H9 (cell line): ENCODE measurements around the gene POFUT1. TPM values are rescaled to one million over a fixed set of nuclear protein-coding genes. Genes with fewer than 3 reads are reported as not detected.

Experiments
- DNase-seq: peaks from one replicate; pipeline ENCODE4 v3.0.0-alpha.2; 2017
- H2AFZ ChIP-seq: one replicate; pipeline ENCODE4 v1.6.1; 2013; ENCODE audit warnings: mild to moderate bottlenecking, low read length, control low read depth, moderate library complexity
- H2AK5ac ChIP-seq: 2 replicates; pipeline ENCODE4 v1.6.1; 2013; ENCODE audit warnings: low read length, control low read depth, mixed read lengths; ENCODE audit not compliant: insufficient read length
- H2BK120ac ChIP-seq: one replicate; pipeline ENCODE4 v1.6.1; 2013; ENCODE audit warnings: low read depth, mild to moderate bottlenecking, low read length, control low read depth, inconsistent platforms; ENCODE audit not compliant: poor library complexity, severe bottlenecking
- H2BK12ac ChIP-seq: 2 replicates; pipeline ENCODE4 v1.6.1; 2013; ENCODE audit warnings: low read length, control low read depth, mixed read lengths, low read depth; ENCODE audit not compliant: insufficient read length
- H2BK15ac ChIP-seq: 2 replicates; pipeline ENCODE4 v1.6.1; 2013; ENCODE audit warnings: low read depth, low read length, control low read depth
- H2BK20ac ChIP-seq: one replicate; pipeline ENCODE4 v1.6.1; 2013; ENCODE audit warnings: low read depth, mild to moderate bottlenecking, low read length, control low read depth, inconsistent platforms; ENCODE audit not compliant: poor library complexity, severe bottlenecking
- H2BK5ac ChIP-seq: 2 replicates; pipeline ENCODE4 v1.6.1; 2013; ENCODE audit warnings: low read length, control low read depth, mixed read lengths; ENCODE audit not compliant: insufficient read length
- H3K14ac ChIP-seq: 2 replicates; pipeline ENCODE4 v1.6.1; 2013; ENCODE audit warnings: low read length, control low read depth; ENCODE audit not compliant: insufficient read depth
- H3K18ac ChIP-seq: 2 replicates; pipeline ENCODE4 v1.6.1; 2013; ENCODE audit warnings: low read depth, mild to moderate bottlenecking, mixed read lengths, low read length, control low read depth; ENCODE audit not compliant: insufficient read length
- H3K23ac ChIP-seq: 2 replicates; pipeline ENCODE4 v1.6.1; 2013; ENCODE audit warnings: low read length, control low read depth, mixed read lengths, low read depth; ENCODE audit not compliant: insufficient read length
- H3K23me2 ChIP-seq: 2 replicates; pipeline ENCODE4 v1.6.1; 2013; ENCODE audit warnings: low read depth, mild to moderate bottlenecking, mixed read lengths, low read length, control low read depth; ENCODE audit not compliant: insufficient read length, poor library complexity, severe bottlenecking
- H3K27ac ChIP-seq: 2 replicates; pipeline ENCODE4 v1.5.1; 2013; ENCODE audit warnings: low read length, control low read depth, mixed read lengths, low read depth; ENCODE audit not compliant: insufficient read length
- H3K27me3 ChIP-seq: 2 replicates; pipeline ENCODE4 v1.6.1; 2013; ENCODE audit warnings: low read length, control low read depth, inconsistent platforms; ENCODE audit not compliant: insufficient read depth
- H3K4ac ChIP-seq: 2 replicates; pipeline ENCODE4 v1.6.1; 2013; ENCODE audit warnings: low read depth, mild to moderate bottlenecking, control low read depth, inconsistent platforms, low read length, moderate library complexity
- H3K4me1 ChIP-seq: 2 replicates; pipeline ENCODE4 v1.6.1; 2013; ENCODE audit warnings: low read length, control low read depth, inconsistent platforms; ENCODE audit not compliant: insufficient read depth
- H3K4me2 ChIP-seq: 2 replicates; pipeline ENCODE4 v1.6.1; 2013; ENCODE audit warnings: low read length, control low read depth, mixed read lengths; ENCODE audit not compliant: insufficient read length, insufficient read depth
- H3K56ac ChIP-seq: 2 replicates; pipeline ENCODE4 v1.6.1; 2013; ENCODE audit warnings: low read depth, mild to moderate bottlenecking, mixed read lengths, low read length, control low read depth; ENCODE audit not compliant: insufficient read length
- H3K79me1 ChIP-seq: 2 replicates; pipeline ENCODE4 v1.6.1; 2013; ENCODE audit warnings: low read depth, mild to moderate bottlenecking, moderate library complexity, low read length, control low read depth, inconsistent platforms; ENCODE audit not compliant: insufficient read depth, poor library complexity, severe bottlenecking
- H3K79me2 ChIP-seq: 2 replicates; pipeline ENCODE4 v1.6.1; 2013; ENCODE audit warnings: low read length, control low read depth, inconsistent platforms; ENCODE audit not compliant: insufficient read depth
- H3K9ac ChIP-seq: 2 replicates; pipeline ENCODE4 v1.6.1; 2013; ENCODE audit warnings: low read length, control low read depth, mixed read lengths; ENCODE audit not compliant: insufficient read length; ENCODE audit errors: extremely low read depth
- H3K9me3 ChIP-seq: one replicate; pipeline ENCODE4 v1.6.1; 2013; ENCODE audit warnings: low read depth, low read length, inconsistent platforms; ENCODE audit not compliant: control insufficient read depth
- H3T11ph ChIP-seq: one replicate; pipeline ENCODE4 v1.6.1; 2013; ENCODE audit warnings: mild to moderate bottlenecking, low read length, control low read depth, inconsistent platforms
- H4K20me1 ChIP-seq: one replicate; pipeline ENCODE4 v1.6.1; 2013; ENCODE audit not compliant: control insufficient read depth, insufficient read length, insufficient read depth
- H4K5ac ChIP-seq: 2 replicates; pipeline ENCODE4 v1.6.1; 2013; ENCODE audit warnings: low read depth, mild to moderate bottlenecking, mixed read lengths, low read length, control low read depth; ENCODE audit not compliant: insufficient read length
- H4K8ac ChIP-seq: replicated peaks from 2 replicates; pipeline ENCODE4 v1.6.1; 2013; ENCODE audit warnings: low read length, control low read depth, mixed read lengths, low read depth; ENCODE audit not compliant: insufficient read length
- H4K91ac ChIP-seq: 2 replicates; pipeline ENCODE4 v1.6.1; 2013; ENCODE audit warnings: low read depth, mild to moderate bottlenecking, moderate library complexity, mixed read lengths, low read length, control low read depth; ENCODE audit not compliant: insufficient read length
- H3K27ac Mint-ChIP-seq, 3 experiments: 2 replicates in 2 of 3; 3 replicates in 1 of 3; pipeline ENCODE4 v1.8.0; 2020 to 2021; ENCODE audit warnings: mixed read lengths in 3 of 3, mild to moderate bottlenecking in 1 of 3, moderate library complexity in 1 of 3
- H3K27me3 Mint-ChIP-seq: 2 replicates; pipeline ENCODE4 v1.8.0; 2021; ENCODE audit warnings: low read depth, mild to moderate bottlenecking, moderate library complexity, mixed read lengths
- H3K36me3 Mint-ChIP-seq, 3 experiments: 2 replicates in 2 of 3; 3 replicates in 1 of 3; pipeline ENCODE4 v1.8.0; 2020 to 2021; ENCODE audit warnings: low read depth in 3 of 3, mixed read lengths in 3 of 3; ENCODE audit not compliant: insufficient read depth in 1 of 3
- H3K4me1 Mint-ChIP-seq, 2 experiments: 2 replicates each; pipeline ENCODE4 v1.8.0; 2020; ENCODE audit warnings: mixed read lengths in 2 of 2
- H3K4me3 Mint-ChIP-seq, 2 experiments: 2 replicates in 1 of 2; 3 replicates in 1 of 2; pipeline ENCODE4 v1.8.0; 2020 to 2021; ENCODE audit warnings: mild to moderate bottlenecking in 2 of 2, mixed read lengths in 2 of 2, moderate library complexity in 1 of 2
- H3K9me3 Mint-ChIP-seq, 2 experiments: 2 replicates in 1 of 2; 3 replicates in 1 of 2; pipeline ENCODE4 v1.8.0; 2020; ENCODE audit warnings: mild to moderate bottlenecking in 2 of 2, mixed read lengths in 2 of 2, moderate library complexity in 1 of 2
- WGBS: extraction: QIAGEN DNeasy Blood & Tissue Kit; methylation state at CpG from one replicate; pipeline ENCODE4 v1.1.7; 2013; ENCODE audit warnings: missing lambda C conversion rate, low lambda C conversion rate, mixed read lengths; ENCODE audit not compliant: insufficient read length; ENCODE audit errors: extremely low coverage; 5-methylcytosine and 5-hydroxymethylcytosine counted together
- total RNA-seq: library from RNA; stranded (reverse); gene quantifications from 2 replicates; pipeline ENCODE4 v1.2.1, GENCODE V29; 2021
- TF ChIP-seq, protein P1 (sequence below): fragments of 200-600 bp; sonication (generic); conservative IDR thresholded peaks from 3 replicates; pipeline ENCODE4 v1.8.0; 2021; ENCODE audit warnings: antibody characterized with exemption, mild to moderate bottlenecking

The POFUT1 gene
- total RNA-seq, 1 experiment from 2014 or later: 41.2 TPM

DNA sequence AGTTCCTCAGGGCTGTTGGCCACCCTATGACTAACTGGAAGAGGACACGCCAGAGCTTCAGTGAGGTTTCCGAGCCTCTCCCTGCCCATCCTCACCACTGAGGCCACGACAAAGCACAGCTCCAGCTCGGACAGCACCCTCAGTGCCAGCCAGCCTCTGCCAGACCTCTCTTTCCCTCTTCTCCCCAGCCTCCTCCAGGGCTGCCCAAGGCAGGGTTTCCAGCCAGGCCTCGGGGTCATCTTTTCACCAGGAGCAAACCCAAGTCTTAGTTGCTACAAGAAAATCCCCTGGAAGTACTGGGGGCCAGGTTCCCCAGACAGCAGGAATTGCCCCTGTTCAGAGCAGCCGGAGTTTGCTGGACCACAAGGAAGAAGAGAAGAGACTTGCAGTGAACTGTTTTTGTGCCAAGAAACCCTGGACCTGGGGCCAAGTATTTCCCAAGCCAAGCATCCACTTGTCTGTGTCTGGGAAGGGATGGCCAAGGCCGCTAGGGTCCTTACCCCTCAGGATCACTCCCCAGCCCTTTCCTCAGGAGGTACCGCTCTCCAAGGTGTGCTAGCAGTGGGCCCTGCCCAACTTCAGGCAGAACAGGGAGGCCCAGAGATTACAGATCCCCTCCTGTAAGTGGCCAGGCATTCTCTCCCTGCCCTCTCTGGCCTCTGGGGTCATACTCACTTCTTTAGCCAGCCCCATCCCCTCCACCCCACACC lies 41.7 kb upstream of the POFUT1 start:
- H2BK20ac ChIP-seq: no peak overlapping the region
- no peak overlapping the region for H3K9ac ChIP-seq
- H2BK5ac ChIP-seq: no peak overlapping the region
- no peak overlapping the region for H4K91ac ChIP-seq
- no peaks in the 10 kb centered on the region; the same call in 1 of the 2 replicates for H3K4me1 ChIP-seq
- no peaks in the 10 kb centered on the region for H3K9me3 Mint-ChIP-seq
- H3T11ph ChIP-seq: no peak overlapping the region
- peaks cover 8 to 9% of the 10 kb centered on the region in 2 experiments for H3K4me1 Mint-ChIP-seq
- no peak overlapping the region for H3K4me2 ChIP-seq
- H3K56ac ChIP-seq: no peak overlapping the region
- no peak overlapping the region for H2AK5ac ChIP-seq
- no peak overlapping the region for H3K27ac Mint-ChIP-seq
- H4K20me1 ChIP-seq: no peaks in the 10 kb centered on the region
- H2AFZ ChIP-seq: no peak overlapping the region
- H3K23ac ChIP-seq: no peak overlapping the region
- no peak overlapping the region for H3K14ac ChIP-seq
- H3K36me3 Mint-ChIP-seq: peaks cover 24 to 57% (median 47%) of the 10 kb centered on the region in 3 experiments; a peak in 6 of 7 replicates
- WGBS: no CpG with 5 or more reads among the region's 8 CpGs
- no peak overlapping the region for H2BK12ac ChIP-seq
- no peaks in the 10 kb centered on the region for H3K79me2 ChIP-seq
- no peak overlapping the region for H3K18ac ChIP-seq
- H4K8ac ChIP-seq: no peak overlapping the region
- H3K4me3 Mint-ChIP-seq: no peak overlapping the region
- no peak overlapping the region for H2BK120ac ChIP-seq
- H3K9me3 ChIP-seq: no peaks in the 10 kb centered on the region
- H4K5ac ChIP-seq: no peak overlapping the region
- TF ChIP-seq, protein P1, sequence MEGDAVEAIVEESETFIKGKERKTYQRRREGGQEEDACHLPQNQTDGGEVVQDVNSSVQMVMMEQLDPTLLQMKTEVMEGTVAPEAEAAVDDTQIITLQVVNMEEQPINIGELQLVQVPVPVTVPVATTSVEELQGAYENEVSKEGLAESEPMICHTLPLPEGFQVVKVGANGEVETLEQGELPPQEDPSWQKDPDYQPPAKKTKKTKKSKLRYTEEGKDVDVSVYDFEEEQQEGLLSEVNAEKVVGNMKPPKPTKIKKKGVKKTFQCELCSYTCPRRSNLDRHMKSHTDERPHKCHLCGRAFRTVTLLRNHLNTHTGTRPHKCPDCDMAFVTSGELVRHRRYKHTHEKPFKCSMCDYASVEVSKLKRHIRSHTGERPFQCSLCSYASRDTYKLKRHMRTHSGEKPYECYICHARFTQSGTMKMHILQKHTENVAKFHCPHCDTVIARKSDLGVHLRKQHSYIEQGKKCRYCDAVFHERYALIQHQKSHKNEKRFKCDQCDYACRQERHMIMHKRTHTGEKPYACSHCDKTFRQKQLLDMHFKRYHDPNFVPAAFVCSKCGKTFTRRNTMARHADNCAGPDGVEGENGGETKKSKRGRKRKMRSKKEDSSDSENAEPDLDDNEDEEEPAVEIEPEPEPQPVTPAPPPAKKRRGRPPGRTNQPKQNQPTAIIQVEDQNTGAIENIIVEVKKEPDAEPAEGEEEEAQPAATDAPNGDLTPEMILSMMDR: no peak
- no peaks in the 10 kb centered on the region for H3K79me1 ChIP-seq
- H3K4ac ChIP-seq: no peak overlapping the region
- no peaks in the 10 kb centered on the region for H3K23me2 ChIP-seq
- H2BK15ac ChIP-seq: no peak overlapping the region
- H3K27ac ChIP-seq: no peak overlapping the region
- DNase-seq: no peak
- H3K27me3 Mint-ChIP-seq: no peaks in the 10 kb centered on the region
- no peaks in the 10 kb centered on the region for H3K27me3 ChIP-seq
